Transverse colon (tissue), 4 donors: ENCODE results near the gene CDK14. TPM values are rescaled to one million over a fixed set of nuclear protein-coding genes. Genes with fewer than 3 reads are reported as not detected.

ENCODE experiments used
- DNase-seq: peaks from one replicate; pipeline ENCODE4 v3.0.0-alpha.2; 2019
- H3K27ac ChIP-seq, 4 donors: fragments of 200-600 bp; sonication (generic); 2 replicates each; pipeline ENCODE4 v1.5.1; 2016 to 2018; ENCODE audit warnings: inconsistent platforms in 4 of 4
- H3K27me3 ChIP-seq: fragments of 200-600 bp; sonication (generic); 2 replicates; pipeline ENCODE4 v1.5.1; 2017; ENCODE audit warnings: inconsistent platforms
- H3K36me3 ChIP-seq, 4 donors: fragments of 200-600 bp; sonication (generic); 2 replicates each; pipeline ENCODE4 v1.5.1; 2017 to 2019; ENCODE audit warnings: inconsistent platforms in 4 of 4
- H3K4me1 ChIP-seq, 4 donors: fragments of 200-600 bp; sonication (generic); 2 replicates each; pipeline ENCODE4 v1.5.1; 2017 to 2020; ENCODE audit warnings: inconsistent platforms in 4 of 4
- H3K4me3 ChIP-seq, 4 donors: fragments of 200-600 bp; sonication (generic); 1 replicate in 1 of 4; 2 replicates in 3 of 4; pipeline versions ENCODE4 v1.5.1 to v1.6.1; 2017 to 2019; ENCODE audit warnings: inconsistent platforms in 4 of 4
- H3K9me3 ChIP-seq, 2 donors: fragments of 200-600 bp; sonication (generic); 2 replicates each; pipeline ENCODE4 v1.5.1; 2017 to 2019; ENCODE audit warnings: inconsistent platforms in 2 of 2
- CTCF ChIP-seq, 5 experiments: fragments of 200-600 bp in 3 of 5; fragments of 450-650 bp in 2 of 5; sonication (generic) in 3 of 5; IDR thresholded peaks; 1 replicate in 2 of 5; 2 replicates in 3 of 5; pipeline ENCODE4 v1.5.1; 2016 to 2017; ENCODE audit warnings: antibody characterized with exemption in 5 of 5, inconsistent platforms in 3 of 5, mild to moderate bottlenecking in 2 of 5, moderate library complexity in 1 of 5
- EP300 ChIP-seq: sonication (generic); formaldehyde crosslinking; IDR thresholded peaks from one replicate; pipeline ENCODE4 v1.6.1; 2017; ENCODE audit warnings: antibody characterized with exemption, low read depth
- POLR2A ChIP-seq: fragments of 450-650 bp; IDR thresholded peaks from one replicate; pipeline ENCODE4 v1.6.1; 2016; ENCODE audit warnings: antibody characterized with exemption, mild to moderate bottlenecking, moderate library complexity
- POLR2AphosphoS5 ChIP-seq, 3 donors: sonication (generic); formaldehyde crosslinking; IDR thresholded peaks; one replicate each; pipeline ENCODE4 v1.6.1; 2016; ENCODE audit warnings: antibody characterized with exemption in 3 of 3
- WGBS, 2 donors: methylation state at CpG; one replicate each; pipeline ENCODE4 v1.1.5; 2018; ENCODE audit warnings: low coverage in 1 of 2; 5-methylcytosine and 5-hydroxymethylcytosine counted together
- in situ Hi-C, 4 donors: fragments of 200-750 bp; cut with MboI; loops; one replicate each; pipeline versions ENCODE4 v1.15.0 to v1.15.1; 2017; ENCODE audit warnings: low sequenced_read_pairs in 3 of 4, low pct_ligation_motif_present in 1 of 4, low pct_unique_long_range_greater_than_20kb in 1 of 4
- intact Hi-C: fragments of 100-400 bp; cut with DNase I; formaldehyde crosslinking; loops from one replicate; pipeline ENCODE4 v1.15.1; 2023; ENCODE audit warnings: low total_unique reads
- total RNA-seq, 4 donors: library from RNA; depleted of rRNA; stranded (reverse); fragments of >200 nt; gene quantifications; one replicate each; pipeline ENCODE4 v1.1.0, GENCODE V29; 2016

CDK14 gene
- total RNA-seq, 4 donors from 2014 or later: 0.40 to 15.4 (median 4.8) TPM

GRCh38 chr7:90758933-90759562 is 162.9 kb downstream of the CDK14 start:
- no peaks in the 10 kb centered on the region for H3K9me3 ChIP-seq
- WGBS, 2 donors: 95 to 97% methylated on average over 6 of the region's 6 CpGs
- intact Hi-C loops (no loop called here), in situ Hi-C loops (no loop called here)
- no peak overlapping the region for H3K4me3 ChIP-seq
- no peaks in the 10 kb centered on the region for H3K36me3 ChIP-seq
- H3K27ac ChIP-seq: no peak overlapping the region
- TF ChIP-seq EP300 (no peak), POLR2A (no peak), POLR2AphosphoS5 (IDR thresholded peaks at IDR 0.05) (no peak), CTCF (IDR thresholded peaks at IDR 0.05) (no peak)
- no peaks in the 10 kb centered on the region for H3K27me3 ChIP-seq
- peaks cover 0 to 5% (median 0%) of the 10 kb centered on the region in 4 donors for H3K4me1 ChIP-seq
- DNase-seq: no peak

- Histone ChIP-seq H3K27ac (no peak overlapping the region), H3K36me3 (no peaks in the 10 kb centered on the region), H3K27me3 (no peaks in the 10 kb centered on the region), H3K4me3 (no peak overlapping the region), H3K4me1 (peaks cover 0 to 5% (median 0%) of the 10 kb centered on the region in 4 donors), H3K9me3 (no peaks in the 10 kb centered on the region)
- in situ Hi-C loops: no loop called here
- DNase-seq: no peak
- TF ChIP-seq EP300: no peak
- TF ChIP-seq CTCF (IDR thresholded peaks at IDR 0.05): no peak
- no peak for TF ChIP-seq POLR2A
- no peak for TF ChIP-seq POLR2AphosphoS5 (IDR thresholded peaks at IDR 0.05)
- intact Hi-C loops: no loop called here
These were observed 163.6 kb downstream of the CDK14 start for GRCh38 chr7:90759710-90760109.

GRCh38 chr7:90760892-90761291 is 164.8 kb downstream of the CDK14 start:
- intact Hi-C loops (no loop called here), in situ Hi-C loops (no loop called here)
- Histone ChIP-seq H3K36me3 (no peaks in the 10 kb centered on the region), H3K27me3 (no peaks in the 10 kb centered on the region), H3K4me3 (no peak overlapping the region), H3K9me3 (no peaks in the 10 kb centered on the region), H3K27ac (no peak overlapping the region), H3K4me1 (peaks cover 0 to 5% (median 0%) of the 10 kb centered on the region in 4 donors)
- WGBS, 2 donors: 81 to 88% methylated on average over 3 of the region's 3 CpGs
- no peak for TF ChIP-seq EP300
- TF ChIP-seq POLR2A: no peak
- no peak for TF ChIP-seq CTCF (IDR thresholded peaks at IDR 0.05)
- no peak for TF ChIP-seq POLR2AphosphoS5 (IDR thresholded peaks at IDR 0.05)
- no peak for DNase-seq

GRCh38 chr7:90761584-90761983 is 165.5 kb downstream of the CDK14 start:
- no peak for TF ChIP-seq EP300
- TF ChIP-seq POLR2A: no peak
- no peak for TF ChIP-seq CTCF (IDR thresholded peaks at IDR 0.05)
- TF ChIP-seq POLR2AphosphoS5 (IDR thresholded peaks at IDR 0.05): no peak
- Histone ChIP-seq H3K4me3 (no peak overlapping the region), H3K36me3 (no peaks in the 10 kb centered on the region), H3K4me1 (peaks cover 0 to 5% (median 0%) of the 10 kb centered on the region in 4 donors), H3K9me3 (no peaks in the 10 kb centered on the region), H3K27ac (no peak overlapping the region), H3K27me3 (no peaks in the 10 kb centered on the region)
- WGBS, 2 donors: 93% methylated on average over 1 of the region's 1 CpG; no CpG with 5 or more reads in 1 of the 2 donors
- in situ Hi-C loops (no loop called here), intact Hi-C loops (no loop called here)
- DNase-seq: no peak
